ENCODE results near the gene CNTN2. TPM values are rescaled to one million over a fixed set of nuclear protein-coding genes. Genes with fewer than 3 reads are reported as not detected.

CNTN2 gene
- total and polyA plus RNA-seq, 2 of the 4 experiments (the other 2 are of a cell fraction): not detected

Other genes with a start within 250 kb of the CNTN2 start
- 0.18 and 0.28 TPM in 2 replicates for gene NFASC, start 172.3 kb upstream of the CNTN2 start, total RNA-seq (2012; rRNA removed)
- 0.79 and 0.82 TPM in 2 replicates for gene NFASC, start 172.3 kb upstream of the CNTN2 start, polyA plus RNA-seq (2012; rRNA removed)
- gene TMEM81, start 41.2 kb downstream of the CNTN2 start, total RNA-seq (2012; rRNA removed): 1.7 and 1.8 TPM in 2 replicates
- 1.5 and 1.7 TPM in 2 replicates for gene TMEM81, start 41.2 kb downstream of the CNTN2 start, polyA plus RNA-seq (2012; rRNA removed)
- 33.9 and 37.5 TPM in 2 replicates for gene RBBP5, start 78.8 kb downstream of the CNTN2 start, total RNA-seq (2012; rRNA removed)
- gene RBBP5, start 78.8 kb downstream of the CNTN2 start, polyA plus RNA-seq (2012; rRNA removed): 6.2 and 7.3 TPM in 2 replicates
- gene DSTYK, start 168.5 kb downstream of the CNTN2 start, total RNA-seq (2012; rRNA removed): 18.3 and 19.2 TPM in 2 replicates
- 7.2 and 8.0 TPM in 2 replicates for gene DSTYK, start 168.5 kb downstream of the CNTN2 start, polyA plus RNA-seq (2012; rRNA removed)
- 2.0 and 2.2 TPM in 2 replicates for gene TMCC2, start 184.7 kb downstream of the CNTN2 start, total RNA-seq (2012; rRNA removed)
- gene TMCC2, start 184.7 kb downstream of the CNTN2 start, polyA plus RNA-seq (2012; rRNA removed): 4.2 and 4.6 TPM in 2 replicates